Measurements from ENCODE around the gene PPCDC.

PPCDC gene

GRCh38 chr15:75034615-75035014, 11.2 kb downstream of the PPCDC start:
- DNase-seq (ENCODE audit: low spot score) = no peak
- in situ Hi-C loops (cut with MboI; ENCODE audit: low pct_unique_long_range_greater_than_20kb, low sequenced_read_pairs, unreplicated experiment) = no loop called here
- no peak for TF ChIP-seq CTCF (IDR thresholded peaks at IDR 0.05; ENCODE audit: extremely low read depth, insufficient read depth, missing control alignments)

- in situ Hi-C loops (cut with MboI; ENCODE audit: low pct_unique_long_range_greater_than_20kb, low sequenced_read_pairs, unreplicated experiment) = no loop called here
- DNase-seq (ENCODE audit: low spot score) = no peak
Observed at GRCh38 chr15:75036212-75036616, 12.8 kb downstream of the PPCDC start.

GRCh38 chr15:75037685-75038084, 14.3 kb downstream of the PPCDC start:
- no peak for DNase-seq (ENCODE audit: low spot score)
- in situ Hi-C loops (cut with MboI; ENCODE audit: low pct_unique_long_range_greater_than_20kb, low sequenced_read_pairs, unreplicated experiment) = no loop called here
- no peak for TF ChIP-seq CTCF (IDR thresholded peaks at IDR 0.05; ENCODE audit: extremely low read depth, insufficient read depth, missing control alignments)

More at GRCh38 chr15:75036212-75036616, 12.8 kb downstream of the PPCDC start:
- no peak for TF ChIP-seq CTCF (IDR thresholded peaks at IDR 0.05; ENCODE audit: extremely low read depth, insufficient read depth, missing control alignments)

- in situ Hi-C loops (cut with MboI; ENCODE audit: low pct_unique_long_range_greater_than_20kb, low sequenced_read_pairs, unreplicated experiment) = no loop called here
- no peak for DNase-seq (ENCODE audit: low spot score)
- no peak for TF ChIP-seq CTCF (IDR thresholded peaks at IDR 0.05; ENCODE audit: extremely low read depth, insufficient read depth, missing control alignments)
Observed at GRCh38 chr15:75038231-75038630, 14.8 kb downstream of the PPCDC start.

GRCh38 chr15:75042730-75043508, 19.5 kb downstream of the PPCDC start:
- peak; percentile 89 for TF ChIP-seq CTCF (IDR thresholded peaks at IDR 0.05; ENCODE audit: extremely low read depth, insufficient read depth, missing control alignments)
- peak; percentile 87 for DNase-seq (ENCODE audit: low spot score)
- in situ Hi-C loops (cut with MboI; ENCODE audit: low pct_unique_long_range_greater_than_20kb, low sequenced_read_pairs, unreplicated experiment) = no loop called here

- TF ChIP-seq CTCF (IDR thresholded peaks at IDR 0.05; ENCODE audit: extremely low read depth, insufficient read depth, missing control alignments) = peak; percentile 43
- in situ Hi-C loops (cut with MboI; ENCODE audit: low pct_unique_long_range_greater_than_20kb, low sequenced_read_pairs, unreplicated experiment) = no loop called here
- DNase-seq (ENCODE audit: low spot score) = peak; percentile 67
Observed at GRCh38 chr15:75043509-75044257, 20.3 kb downstream of the PPCDC start.
